Keratinocyte (primary cell): ENCODE measurements around the gene RETREG3.

Source experiments
- EZH2 ChIP-seq: IDR thresholded peaks from one replicate; pipeline ENCODE4 v1.6.1; 2012; ENCODE audit warnings: inconsistent platforms, mild to moderate bottlenecking, low read length, moderate library complexity
- TF ChIP-seq, protein P1 (sequence below), 3 experiments: IDR thresholded peaks in 1 of 3; conservative IDR thresholded peaks in 1 of 3; optimal IDR thresholded peaks in 1 of 3; 2 replicates in 2 of 3; 3 replicates in 1 of 3; pipeline versions ENCODE3 to v1.5.1; 2011; ENCODE audit warnings: low read length in 3 of 3, mild to moderate bottlenecking in 3 of 3, moderate library complexity in 2 of 3, control low read depth in 1 of 3, inconsistent platforms in 1 of 3; ENCODE audit not compliant: insufficient read depth in 2 of 3; ENCODE audit errors: extremely low read depth in 1 of 3

DNA sequence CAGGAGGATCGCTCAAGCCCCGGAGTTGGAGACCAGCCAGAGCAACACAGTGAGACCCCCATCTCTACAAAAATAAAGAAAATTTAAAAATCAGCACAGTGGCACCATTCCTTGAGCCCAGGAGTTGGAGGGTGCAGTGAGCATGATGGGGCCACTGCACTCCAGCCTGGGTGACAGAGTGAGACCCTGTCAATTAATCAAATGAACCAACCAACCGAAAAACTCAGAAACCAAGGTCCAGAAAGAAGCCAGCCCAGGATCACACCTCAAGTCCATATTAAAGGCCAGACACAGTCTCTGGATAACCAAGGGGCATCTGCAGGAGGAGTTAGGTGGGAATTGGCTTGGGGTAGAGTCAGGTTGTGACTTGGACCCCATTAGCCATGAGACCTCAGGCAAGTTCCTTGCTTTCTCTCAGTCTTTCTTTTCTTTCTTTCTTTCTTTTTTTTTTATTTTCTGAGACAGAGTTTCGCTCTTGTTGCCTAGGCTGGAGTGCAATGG, 54.0 kb downstream of the RETREG3 start:
- TF ChIP-seq, protein P1, sequence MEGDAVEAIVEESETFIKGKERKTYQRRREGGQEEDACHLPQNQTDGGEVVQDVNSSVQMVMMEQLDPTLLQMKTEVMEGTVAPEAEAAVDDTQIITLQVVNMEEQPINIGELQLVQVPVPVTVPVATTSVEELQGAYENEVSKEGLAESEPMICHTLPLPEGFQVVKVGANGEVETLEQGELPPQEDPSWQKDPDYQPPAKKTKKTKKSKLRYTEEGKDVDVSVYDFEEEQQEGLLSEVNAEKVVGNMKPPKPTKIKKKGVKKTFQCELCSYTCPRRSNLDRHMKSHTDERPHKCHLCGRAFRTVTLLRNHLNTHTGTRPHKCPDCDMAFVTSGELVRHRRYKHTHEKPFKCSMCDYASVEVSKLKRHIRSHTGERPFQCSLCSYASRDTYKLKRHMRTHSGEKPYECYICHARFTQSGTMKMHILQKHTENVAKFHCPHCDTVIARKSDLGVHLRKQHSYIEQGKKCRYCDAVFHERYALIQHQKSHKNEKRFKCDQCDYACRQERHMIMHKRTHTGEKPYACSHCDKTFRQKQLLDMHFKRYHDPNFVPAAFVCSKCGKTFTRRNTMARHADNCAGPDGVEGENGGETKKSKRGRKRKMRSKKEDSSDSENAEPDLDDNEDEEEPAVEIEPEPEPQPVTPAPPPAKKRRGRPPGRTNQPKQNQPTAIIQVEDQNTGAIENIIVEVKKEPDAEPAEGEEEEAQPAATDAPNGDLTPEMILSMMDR (optimal IDR thresholded peaks at IDR 0.05 in 1 of 3, IDR thresholded peaks at IDR 0.05 in 1 of 3, conservative IDR thresholded peaks at IDR 0.05 in 1 of 3; ENCODE audit: extremely low read depth in 1 of 3, insufficient read depth in 2 of 3, low read length in 3 of 3), result no peak
- no peak for TF ChIP-seq EZH2
